BE2C (cell line): ENCODE measurements around the gene AUTS2.

ENCODE experiments used
- DNase-seq: peaks from one replicate; pipeline ENCODE4 v3.0.0-alpha.2; 2020
- H3K27me3 ChIP-seq: fragments of 250-450 bp; sonication (Bioruptor Pico); 2 replicates; pipeline ENCODE4 v1.5.1; 2020; ENCODE audit warnings: mild to moderate bottlenecking
- H3K36me3 ChIP-seq: fragments of 250-450 bp; sonication (Bioruptor Pico); 2 replicates; pipeline ENCODE4 v1.5.1; 2020; ENCODE audit warnings: mild to moderate bottlenecking
- H3K4me1 ChIP-seq: fragments of 250-450 bp; sonication (Bioruptor Pico); 2 replicates; pipeline ENCODE4 v1.5.1; 2020
- H3K4me3 ChIP-seq: 2 replicates; pipeline ENCODE4 v1.5.1; 2011; ENCODE audit warnings: low read depth, low read length
- H3K9me3 ChIP-seq: fragments of 250-450 bp; sonication (Bioruptor Pico); 2 replicates; pipeline ENCODE4 v1.5.1; 2020
- CTCF ChIP-seq: IDR thresholded peaks from 2 replicates; pipeline ENCODE4 v1.5.1; 2012; ENCODE audit warnings: mild to moderate bottlenecking, low read depth, low read length

Gene AUTS2

GRCh38 chr7:70637726-70638125, 1039.5 kb downstream of the AUTS2 start:
- H3K36me3 ChIP-seq = no peaks in the 10 kb centered on the region
- DNase-seq = no peak
- H3K27me3 ChIP-seq = no peaks in the 10 kb centered on the region
- no peak for TF ChIP-seq CTCF
- H3K4me1 ChIP-seq = no peaks in the 10 kb centered on the region
- no peak overlapping the region for H3K4me3 ChIP-seq
- no peaks in the 10 kb centered on the region for H3K9me3 ChIP-seq

- H3K27me3 ChIP-seq = no peaks in the 10 kb centered on the region
- no peak for TF ChIP-seq CTCF
- H3K9me3 ChIP-seq = no peaks in the 10 kb centered on the region
- H3K36me3 ChIP-seq = no peaks in the 10 kb centered on the region
- DNase-seq = no peak
- no peaks in the 10 kb centered on the region for H3K4me1 ChIP-seq
- no peak overlapping the region for H3K4me3 ChIP-seq
Observed at GRCh38 chr7:70638158-70639107, 1040.2 kb downstream of the AUTS2 start.

- Histone ChIP-seq H3K36me3 (no peaks in the 10 kb centered on the region), H3K4me1 (peaks cover 2% of the 10 kb centered on the region; the same call in 1 of the 2 replicates), H3K4me3 (no peak overlapping the region), H3K27me3 (no peaks in the 10 kb centered on the region), H3K9me3 (no peaks in the 10 kb centered on the region)
- no peak for DNase-seq
- no peak for TF ChIP-seq CTCF
Observed at GRCh38 chr7:70640266-70640833, 1042.1 kb downstream of the AUTS2 start.

GRCh38 chr7:70641882-70642281, 1043.6 kb downstream of the AUTS2 start:
- H3K9me3 ChIP-seq = no peaks in the 10 kb centered on the region
- no peak overlapping the region for H3K4me3 ChIP-seq
- H3K27me3 ChIP-seq = no peaks in the 10 kb centered on the region
- no peaks in the 10 kb centered on the region for H3K36me3 ChIP-seq
- TF ChIP-seq CTCF = no peak
- H3K4me1 ChIP-seq = peaks cover 6% of the 10 kb centered on the region; the same call in 1 of the 2 replicates
- DNase-seq = no peak

GRCh38 chr7:70645279-70645678, 1047.0 kb downstream of the AUTS2 start:
- TF ChIP-seq CTCF = no peak
- Histone ChIP-seq H3K4me1 (peaks cover 6% of the 10 kb centered on the region; the same call in 1 of the 2 replicates), H3K36me3 (no peaks in the 10 kb centered on the region), H3K4me3 (no peak overlapping the region), H3K9me3 (no peaks in the 10 kb centered on the region), H3K27me3 (no peaks in the 10 kb centered on the region)
- DNase-seq = peak; percentile 33
